GM21825 (cell line): ENCODE results near the gene PDPK1.
"Not testable (repeated sequence)": the region's sequence is repeated elsewhere in the genome, so short reads cannot be mapped to it uniquely, and the experiment has no call there.

Source experiments
- ATAC-seq: cut with Tn5 transposase; IDR thresholded peaks from one replicate; pipeline ENCODE4 v1.9.1; 2021; ENCODE audit warnings: mild to moderate bottlenecking, moderate library complexity; ENCODE audit not compliant: unreplicated experiment

PDPK1 gene

GRCh38 chr16:2585651-2586081 lies 47.8 kb downstream of the PDPK1 start:
- ATAC-seq: no peak

GRCh38 chr16:2586241-2586640 lies 48.4 kb downstream of the PDPK1 start:
- no peak for ATAC-seq

GRCh38 chr16:2586901-2587480 lies 49.2 kb downstream of the PDPK1 start:
- no peak for ATAC-seq

GRCh38 chr16:2587891-2588565 lies 50.2 kb downstream of the PDPK1 start:
- ATAC-seq: no peak

- no peak for ATAC-seq
Observed at GRCh38 chr16:2591476-2592240, 53.8 kb downstream of the PDPK1 start.

GRCh38 chr16:2592786-2593185 lies 55.0 kb downstream of the PDPK1 start:
- no peak for ATAC-seq

GRCh38 chr16:2595393-2596205 lies 57.8 kb downstream of the PDPK1 start:
- ATAC-seq: no peak

GRCh38 chr16:2596747-2597559 lies 59.1 kb downstream of the PDPK1 start:
- ATAC-seq: no peak

GRCh38 chr16:2597560-2597902 lies 59.7 kb downstream of the PDPK1 start:
- no peak for ATAC-seq

- no peak for ATAC-seq
Observed at GRCh38 chr16:2598133-2598641, 60.4 kb downstream of the PDPK1 start.

- ATAC-seq: no peak
Observed at GRCh38 chr16:2598723-2599122, 60.9 kb downstream of the PDPK1 start.

GRCh38 chr16:2599165-2599564 lies 61.3 kb downstream of the PDPK1 start:
- ATAC-seq: not testable (repeated sequence)

- ATAC-seq: not testable (repeated sequence)
Observed at GRCh38 chr16:2599785-2600184, 62.0 kb downstream of the PDPK1 start.

- ATAC-seq: not testable (repeated sequence)
Observed at GRCh38 chr16:2601301-2602025, 63.6 kb downstream of the PDPK1 start.

GRCh38 chr16:2602175-2602574 lies 64.4 kb downstream of the PDPK1 start:
- ATAC-seq: not testable (repeated sequence)

- peak; percentile 48 for ATAC-seq
Observed at GRCh38 chr16:2603165-2604015, 65.6 kb downstream of the PDPK1 start.

- not testable (repeated sequence) for ATAC-seq
Observed at GRCh38 chr16:2604016-2604369, 66.2 kb downstream of the PDPK1 start.

- ATAC-seq: peak; percentile 46
Observed at GRCh38 chr16:2606820-2607219, 69.0 kb downstream of the PDPK1 start.

- not testable (repeated sequence) for ATAC-seq
Observed at GRCh38 chr16:2609345-2609744, 71.5 kb downstream of the PDPK1 start.
